Trophoblast cell (in vitro differentiated cells and primary cell): Measurements from ENCODE around the gene ETFA.

Experiments
- DNase-seq, 2 donors: peaks; one replicate each; pipeline ENCODE4 v3.0.0-alpha.2; 2016
- H2AFZ ChIP-seq: 2 replicates; pipeline ENCODE4 v1.6.1; 2013; ENCODE audit warnings: low read length, moderate library complexity, mild to moderate bottlenecking; ENCODE audit not compliant: insufficient read depth, poor library complexity
- H2AK5ac ChIP-seq: 2 replicates; pipeline ENCODE4 v1.6.1; 2013; ENCODE audit warnings: mild to moderate bottlenecking, low read length
- H2BK120ac ChIP-seq: 2 replicates; pipeline ENCODE4 v1.6.1; 2013; ENCODE audit warnings: low read length, mild to moderate bottlenecking, moderate library complexity; ENCODE audit not compliant: insufficient read depth, poor library complexity
- H2BK12ac ChIP-seq: 2 replicates; pipeline ENCODE4 v1.6.1; 2013; ENCODE audit warnings: mild to moderate bottlenecking, low read length, moderate library complexity
- H2BK5ac ChIP-seq: 2 replicates; pipeline ENCODE4 v1.6.1; 2013; ENCODE audit warnings: low read length, low read depth, moderate library complexity, mild to moderate bottlenecking; ENCODE audit not compliant: poor library complexity
- H3K14ac ChIP-seq: 2 replicates; pipeline ENCODE4 v1.6.1; 2013; ENCODE audit warnings: mild to moderate bottlenecking, low read length
- H3K18ac ChIP-seq: 2 replicates; pipeline ENCODE4 v1.6.1; 2013; ENCODE audit warnings: mild to moderate bottlenecking, low read length
- H3K23ac ChIP-seq: 2 replicates; pipeline ENCODE4 v1.6.1; 2013; ENCODE audit warnings: low read length
- H3K27ac ChIP-seq: 2 replicates; pipeline ENCODE4 v1.5.1; 2013; ENCODE audit warnings: low read depth, mild to moderate bottlenecking, inconsistent platforms, low read length, moderate library complexity
- H3K27me3 ChIP-seq: 2 replicates; pipeline ENCODE4 v1.6.1; 2013; ENCODE audit warnings: inconsistent platforms, mild to moderate bottlenecking, low read length, moderate library complexity; ENCODE audit not compliant: insufficient read depth
- H3K36me3 ChIP-seq, 2 experiments: 1 replicate in 1 of 2; 2 replicates in 1 of 2; pipeline ENCODE4 v1.6.1; 2013; ENCODE audit warnings: low read length in 2 of 2, mild to moderate bottlenecking in 2 of 2, moderate library complexity in 1 of 2; ENCODE audit not compliant: insufficient read depth in 2 of 2, control insufficient read depth in 1 of 2
- H3K4ac ChIP-seq: 2 replicates; pipeline ENCODE4 v1.6.1; 2013; ENCODE audit warnings: low read depth, mild to moderate bottlenecking, low read length, moderate library complexity
- H3K4me1 ChIP-seq, 2 experiments: 1 replicate in 1 of 2; 2 replicates in 1 of 2; pipeline ENCODE4 v1.6.1; 2013; ENCODE audit warnings: low read length in 2 of 2, mild to moderate bottlenecking in 2 of 2, moderate library complexity in 1 of 2; ENCODE audit not compliant: insufficient read depth in 2 of 2, control insufficient read depth in 1 of 2
- H3K4me2 ChIP-seq: 2 replicates; pipeline ENCODE4 v1.6.1; 2013; ENCODE audit warnings: inconsistent platforms, mild to moderate bottlenecking, low read length, moderate library complexity
- H3K4me3 ChIP-seq: 2 replicates; pipeline ENCODE4 v1.5.1; 2013; ENCODE audit warnings: mild to moderate bottlenecking, low read depth, low read length, inconsistent platforms
- H3K79me1 ChIP-seq: one replicate; pipeline ENCODE4 v1.6.1; 2013; ENCODE audit warnings: low read length
- H3K79me2 ChIP-seq: 2 replicates; pipeline ENCODE4 v1.6.1; 2013; ENCODE audit warnings: low read length, mild to moderate bottlenecking; ENCODE audit not compliant: control insufficient read depth, insufficient read depth, poor library complexity
- H3K9ac ChIP-seq: 2 replicates; pipeline ENCODE4 v1.6.1; 2013; ENCODE audit warnings: mild to moderate bottlenecking, low read length
- H3K9me3 ChIP-seq: 2 replicates; pipeline ENCODE4 v1.6.1; 2013; ENCODE audit warnings: low read depth, mild to moderate bottlenecking, control low read depth, inconsistent platforms, low read length; ENCODE audit not compliant: insufficient read depth
- H4K12ac ChIP-seq: 2 replicates; pipeline ENCODE4 v1.6.1; 2013; ENCODE audit warnings: low read depth, mild to moderate bottlenecking, low read length, moderate library complexity
- H4K8ac ChIP-seq: 2 replicates; pipeline ENCODE4 v1.6.1; 2013; ENCODE audit warnings: low read depth, mild to moderate bottlenecking, low read length, moderate library complexity
- H4K91ac ChIP-seq: one replicate; pipeline ENCODE4 v1.6.1; 2013; ENCODE audit warnings: low read depth, mild to moderate bottlenecking, low read length, moderate library complexity
- WGBS: extraction: QIAGEN DNeasy Blood & Tissue Kit; methylation state at CpG from one replicate; pipeline ENCODE4 v1.1.7; 2013; ENCODE audit warnings: missing lambda C conversion rate; ENCODE audit not compliant: insufficient read length, insufficient coverage; ENCODE audit errors: extremely low coverage; 5-methylcytosine and 5-hydroxymethylcytosine counted together

Gene ETFA

GRCh38 chr15:76183930-76184649 is 127.2 kb downstream of the ETFA start:
- Histone ChIP-seq H2AFZ (no peak overlapping the region), H3K4me3 (no peak overlapping the region), H3K9me3 (no peaks in the 10 kb centered on the region), H3K14ac (no peak overlapping the region), H3K23ac (no peak overlapping the region), H4K91ac (no peak overlapping the region), H3K27me3 (no peaks in the 10 kb centered on the region), H3K18ac (no peak overlapping the region), H2BK120ac (no peak overlapping the region), H3K9ac (no peak overlapping the region), H3K4me2 (no peak overlapping the region), H2BK5ac (no peak overlapping the region), H3K79me1 (peaks cover 4% of the 10 kb centered on the region), H4K8ac (no peak overlapping the region), H3K4me1 (peaks cover 11 to 14% of the 10 kb centered on the region in 2 experiments), H2AK5ac (no peak overlapping the region), H3K79me2 (no peaks in the 10 kb centered on the region), H3K4ac (no peak overlapping the region), H3K36me3 (no peaks in the 10 kb centered on the region), H2BK12ac (peak overlapping the region; percentile 43), H4K12ac (no peak overlapping the region), H3K27ac (no peak overlapping the region)
- peak; percentile 57 to 72 for DNase-seq
- no CpG with 5 or more reads among the region's 10 CpGs for WGBS

GRCh38 chr15:76181705-76182107 is 129.6 kb downstream of the ETFA start:
- Histone ChIP-seq H3K36me3 (no peaks in the 10 kb centered on the region), H3K4me2 (no peak overlapping the region), H3K14ac (no peak overlapping the region), H3K27ac (no peak overlapping the region), H4K8ac (no peak overlapping the region), H4K12ac (no peak overlapping the region), H4K91ac (no peak overlapping the region), H3K79me1 (peaks cover 4% of the 10 kb centered on the region), H3K27me3 (no peaks in the 10 kb centered on the region), H3K4ac (no peak overlapping the region), H3K18ac (no peak overlapping the region), H2BK12ac (no peak overlapping the region), H3K79me2 (no peaks in the 10 kb centered on the region), H3K23ac (no peak overlapping the region), H2BK5ac (no peak overlapping the region), H3K9me3 (no peaks in the 10 kb centered on the region), H2BK120ac (no peak overlapping the region), H2AFZ (no peak overlapping the region), H3K4me3 (no peak overlapping the region), H3K4me1 (peaks cover 7 to 11% of the 10 kb centered on the region in 2 experiments), H2AK5ac (no peak overlapping the region), H3K9ac (no peak overlapping the region)
- WGBS, result no CpG with 5 or more reads among the region's 9 CpGs
- no peak for DNase-seq

DNA sequence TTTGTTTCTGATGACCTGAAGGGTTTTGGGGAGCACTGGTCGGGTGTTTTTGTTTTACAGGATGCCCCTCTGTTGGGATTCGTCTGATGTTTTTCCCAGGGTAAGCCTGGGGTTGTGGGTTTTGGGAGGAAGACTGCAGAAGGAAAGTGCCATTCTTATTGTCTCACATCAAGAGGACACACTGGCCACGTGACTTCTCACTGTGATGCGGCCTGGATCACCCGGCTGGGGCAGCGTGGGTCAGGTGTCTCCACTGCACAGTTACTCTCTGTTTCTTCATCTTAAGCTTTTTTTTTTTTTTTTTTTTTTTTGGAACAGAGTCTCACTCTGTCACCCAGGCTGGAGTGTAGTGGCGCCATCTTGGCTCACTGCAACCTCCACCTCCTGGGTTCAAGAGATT is 130.9 kb downstream of the ETFA start:
- Histone ChIP-seq H3K4me3 (no peak overlapping the region), H3K4me1 (peaks cover 3 to 5% of the 10 kb centered on the region in 2 experiments), H2AK5ac (no peak overlapping the region), H4K91ac (no peak overlapping the region), H4K8ac (no peak overlapping the region), H3K18ac (no peak overlapping the region), H3K79me1 (no peaks in the 10 kb centered on the region), H4K12ac (no peak overlapping the region), H2BK120ac (no peak overlapping the region), H2BK5ac (no peak overlapping the region), H3K4me2 (no peak overlapping the region), H3K9me3 (no peaks in the 10 kb centered on the region), H3K23ac (no peak overlapping the region), H3K9ac (no peak overlapping the region), H2BK12ac (no peak overlapping the region), H2AFZ (no peak overlapping the region), H3K4ac (no peak overlapping the region), H3K27ac (no peak overlapping the region), H3K27me3 (no peaks in the 10 kb centered on the region), H3K79me2 (no peaks in the 10 kb centered on the region), H3K36me3 (no peaks in the 10 kb centered on the region), H3K14ac (no peak overlapping the region)
- no CpG with 5 or more reads among the region's 7 CpGs for WGBS
- DNase-seq, result no peak

DNA sequence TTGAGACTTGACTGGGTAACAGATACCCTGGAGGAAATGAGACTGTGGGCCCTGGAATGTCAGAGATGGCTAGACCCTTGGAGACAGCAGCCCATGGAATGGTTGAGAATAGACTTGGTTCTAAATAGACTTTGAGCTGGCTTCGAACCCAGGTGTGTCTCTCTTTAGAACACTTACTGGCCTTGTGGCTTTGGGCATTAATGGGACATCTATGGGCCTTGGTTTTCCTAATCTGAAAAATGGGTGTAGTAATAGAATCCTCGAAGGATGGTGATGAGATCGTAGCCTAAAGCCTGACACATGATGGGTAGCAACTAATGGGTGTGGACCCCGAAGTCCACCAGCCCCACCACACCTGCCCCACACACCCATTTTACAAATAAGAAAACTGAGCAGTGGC is 132.2 kb downstream of the ETFA start:
- H3K79me1 ChIP-seq, result no peaks in the 10 kb centered on the region
- no peak overlapping the region for H2BK120ac ChIP-seq
- no peak overlapping the region for H2BK5ac ChIP-seq
- H3K36me3 ChIP-seq, result no peaks in the 10 kb centered on the region
- no peak overlapping the region for H3K14ac ChIP-seq
- no peak overlapping the region for H4K8ac ChIP-seq
- H3K4ac ChIP-seq, result no peak overlapping the region
- no peak overlapping the region for H4K91ac ChIP-seq
- H3K4me1 ChIP-seq, result peaks cover 3 to 5% of the 10 kb centered on the region in 2 experiments
- H3K9ac ChIP-seq, result no peak overlapping the region
- no peak overlapping the region for H4K12ac ChIP-seq
- no peak overlapping the region for H3K4me2 ChIP-seq
- no peak overlapping the region for H3K27ac ChIP-seq
- H2BK12ac ChIP-seq, result no peak overlapping the region
- no peak overlapping the region for H2AFZ ChIP-seq
- no CpG with 5 or more reads among the region's 4 CpGs for WGBS
- no peaks in the 10 kb centered on the region for H3K9me3 ChIP-seq
- no peaks in the 10 kb centered on the region for H3K79me2 ChIP-seq
- H2AK5ac ChIP-seq, result no peak overlapping the region
- H3K27me3 ChIP-seq, result no peaks in the 10 kb centered on the region
- no peak overlapping the region for H3K18ac ChIP-seq
- DNase-seq, result no peak
- no peak overlapping the region for H3K23ac ChIP-seq
- H3K4me3 ChIP-seq, result no peak overlapping the region
